SU-DHL-6 (cell line): ENCODE measurements around the gene GNB3.

Experiments used
- H2AFZ ChIP-seq: fragments of 200-600 bp; sonication (generic); 2 replicates; pipeline ENCODE4 v1.6.1; 2014; ENCODE audit warnings: low read depth, mild to moderate bottlenecking, moderate library complexity, mixed read lengths, antibody characterized with exemption, low read length; ENCODE audit not compliant: severe bottlenecking
- H3F3A ChIP-seq: fragments of 200-600 bp; shearing (Covaris generic); 2 replicates; pipeline ENCODE4 v1.6.0; 2016; ENCODE audit warnings: antibody characterized with exemption, mild to moderate bottlenecking; ENCODE audit not compliant: insufficient read depth
- H3K27ac ChIP-seq: fragments of 200-600 bp; sonication (generic); 2 replicates; pipeline ENCODE4 v1.5.1; 2016; ENCODE audit warnings: low read depth, mild to moderate bottlenecking, low read length, moderate library complexity, mixed read lengths
- H3K27me3 ChIP-seq: fragments of 200-600 bp; sonication (generic), shearing (Covaris generic); 2 replicates; pipeline ENCODE4 v1.6.0; 2014; ENCODE audit warnings: mild to moderate bottlenecking, low read length
- H3K36me3 ChIP-seq: fragments of 200-600 bp; sonication (generic); 2 replicates; pipeline ENCODE4 v1.6.1; 2014; ENCODE audit warnings: mild to moderate bottlenecking, low read length, mixed read lengths
- H3K4me2 ChIP-seq: fragments of 300-600, 200-600 bp; shearing (Covaris generic), sonication (generic); 2 replicates; pipeline ENCODE4 v1.6.0; 2014; ENCODE audit warnings: low read length, low read depth, mild to moderate bottlenecking; ENCODE audit not compliant: poor library complexity, severe bottlenecking
- H3K4me3 ChIP-seq: fragments of 200-600 bp; sonication (generic); 2 replicates; pipeline ENCODE4 v1.5.1; 2014; ENCODE audit warnings: antibody characterized with exemption, low read length, mild to moderate bottlenecking, mixed read lengths; ENCODE audit not compliant: insufficient read depth, poor library complexity, severe bottlenecking
- H3K79me2 ChIP-seq: fragments of 200-600 bp; sonication (generic); 2 replicates; pipeline ENCODE4 v1.6.1; 2014; ENCODE audit warnings: mild to moderate bottlenecking, low read length, moderate library complexity; ENCODE audit not compliant: insufficient read depth
- H3K9ac ChIP-seq: fragments of 200-600 bp; sonication (generic); 2 replicates; pipeline ENCODE4 v1.7.0; 2014; ENCODE audit warnings: mild to moderate bottlenecking, low read length
- H3K9me2 ChIP-seq: fragments of 200-600 bp; sonication (generic); replicated peaks from 2 replicates; pipeline ENCODE4 v1.6.1; 2014; ENCODE audit warnings: low read length; ENCODE audit not compliant: insufficient read depth
- H3K9me3 ChIP-seq: fragments of 200-600 bp; sonication (generic); 2 replicates; pipeline ENCODE4 v1.6.1; 2014; ENCODE audit warnings: low read length, mixed read lengths; ENCODE audit not compliant: insufficient read depth
- H4K20me1 ChIP-seq: fragments of 200-600 bp; sonication (generic); 2 replicates; pipeline ENCODE4 v1.6.1; 2014; ENCODE audit warnings: low read depth, mild to moderate bottlenecking, antibody characterized with exemption, low read length, moderate library complexity, mixed read lengths
- CTCF ChIP-seq: fragments of 200-600 bp; sonication (generic); IDR thresholded peaks from one replicate; pipeline ENCODE4 v1.5.1; 2017; ENCODE audit warnings: antibody characterized with exemption, mild to moderate bottlenecking, low read length, moderate library complexity; ENCODE audit not compliant: insufficient read depth, poor library complexity, severe bottlenecking
- EZH2phosphoT487 ChIP-seq: fragments of 200-600 bp; sonication (generic), shearing (Covaris generic); conservative IDR thresholded peaks from 2 replicates; pipeline ENCODE4 v1.6.1; 2018; ENCODE audit warnings: mild to moderate bottlenecking, antibody characterized with exemption, low read length, moderate library complexity, mixed read lengths

Gene GNB3

GRCh38 chr12:6853626-6854025, 12.9 kb downstream of the GNB3 start:
- Histone ChIP-seq H3K9ac (peak overlapping the region; percentile 93), H3K27ac (no peak overlapping the region), H3K9me3 (no peaks in the 10 kb centered on the region), H3K79me2 (peaks cover 40% of the 10 kb centered on the region), H3F3A (0 out of 2 replicates have a peak, but pooled peaks cover 4% of the 10 kb centered on the region), H2AFZ (no peak overlapping the region), H3K36me3 (0 out of 2 replicates have a peak, but pooled peaks cover 5% of the 10 kb centered on the region), H4K20me1 (no peaks in the 10 kb centered on the region), H3K27me3 (no peaks in the 10 kb centered on the region), H3K9me2 (no peaks in the 10 kb centered on the region), H3K4me2 (peak overlapping the region; percentile 55), H3K4me3 (no peak overlapping the region)
- no peak for TF ChIP-seq EZH2phosphoT487
- no peak for TF ChIP-seq CTCF

GRCh38 chr12:6854036-6854435, 13.3 kb downstream of the GNB3 start:
- H3K36me3 ChIP-seq: 0 out of 2 replicates have a peak, but pooled peaks cover 5% of the 10 kb centered on the region
- H3K4me3 ChIP-seq: no peak overlapping the region
- no peak overlapping the region for H3K27ac ChIP-seq
- H3K27me3 ChIP-seq: no peaks in the 10 kb centered on the region
- no peaks in the 10 kb centered on the region for H3K9me3 ChIP-seq
- H3K9ac ChIP-seq: peak overlapping the region; percentile 93; the same call in 1 of the 2 replicates
- no peaks in the 10 kb centered on the region for H3K9me2 ChIP-seq
- H3K4me2 ChIP-seq: no peak overlapping the region
- H2AFZ ChIP-seq: no peak overlapping the region
- no peak for TF ChIP-seq EZH2phosphoT487
- TF ChIP-seq CTCF: no peak
- H3F3A ChIP-seq: 0 out of 2 replicates have a peak, but pooled peaks cover 4% of the 10 kb centered on the region
- peaks cover 40% of the 10 kb centered on the region for H3K79me2 ChIP-seq
- H4K20me1 ChIP-seq: no peaks in the 10 kb centered on the region

DNA sequence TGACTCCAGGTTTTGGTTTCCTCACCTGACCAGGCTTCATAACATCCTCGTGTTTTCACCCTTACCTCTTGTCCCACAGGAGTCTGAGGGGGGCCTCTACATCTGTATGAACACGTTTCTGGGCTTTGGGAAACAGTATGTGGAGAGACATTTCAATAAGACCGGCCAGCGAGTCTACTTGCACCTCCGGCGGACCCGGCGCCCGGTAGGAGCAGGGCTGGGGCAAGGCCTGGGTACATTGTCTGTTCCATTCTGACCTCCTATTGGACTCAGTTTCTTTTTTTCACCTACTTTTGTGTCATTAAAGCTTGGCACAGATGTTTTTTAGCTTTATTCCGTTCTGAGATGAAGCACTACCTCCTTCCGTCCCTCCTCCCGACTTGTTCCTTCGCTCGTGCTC, 14.6 kb downstream of the GNB3 start:
- Histone ChIP-seq H3K4me3 (no peak overlapping the region), H3K9me3 (no peaks in the 10 kb centered on the region), H3K36me3 (0 out of 2 replicates have a peak, but pooled peaks cover 5% of the 10 kb centered on the region), H3K9me2 (no peaks in the 10 kb centered on the region), H3K27me3 (no peaks in the 10 kb centered on the region), H3K79me2 (peaks cover 31% of the 10 kb centered on the region), H3K27ac (no peak overlapping the region), H2AFZ (no peak overlapping the region), H3K4me2 (no peak overlapping the region), H3F3A (0 out of 2 replicates have a peak, but pooled peaks cover 4% of the 10 kb centered on the region), H4K20me1 (no peaks in the 10 kb centered on the region), H3K9ac (no peak overlapping the region)
- TF ChIP-seq EZH2phosphoT487 (no peak), CTCF (no peak)
